Measurements from ENCODE around the gene PPM1L.
"Not testable (repeated sequence)": the region's sequence is repeated elsewhere in the genome, so short reads cannot be mapped to it uniquely, and the experiment has no call there.

Gene PPM1L

DNA sequence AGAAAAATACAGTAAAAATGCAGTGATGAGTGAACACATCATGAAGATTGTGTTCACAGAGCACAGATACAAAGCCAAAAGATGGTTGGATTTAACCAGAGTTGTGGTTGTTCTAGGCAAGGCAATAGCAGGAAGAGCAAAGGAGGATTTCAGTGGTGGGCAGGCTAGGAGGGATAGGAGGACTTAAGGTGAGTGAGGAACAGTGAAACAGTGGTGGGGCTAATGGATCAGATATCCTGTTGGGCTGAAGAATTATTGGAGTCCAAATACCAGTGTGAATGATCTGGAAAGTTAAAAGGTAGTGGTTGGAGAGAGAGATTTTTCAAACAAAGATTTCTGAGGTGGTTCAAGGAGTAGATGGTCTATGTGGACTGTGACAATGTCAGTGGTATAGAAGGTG, 240.8 kb downstream of the PPM1L start:
- no peak for DNase-seq

DNA sequence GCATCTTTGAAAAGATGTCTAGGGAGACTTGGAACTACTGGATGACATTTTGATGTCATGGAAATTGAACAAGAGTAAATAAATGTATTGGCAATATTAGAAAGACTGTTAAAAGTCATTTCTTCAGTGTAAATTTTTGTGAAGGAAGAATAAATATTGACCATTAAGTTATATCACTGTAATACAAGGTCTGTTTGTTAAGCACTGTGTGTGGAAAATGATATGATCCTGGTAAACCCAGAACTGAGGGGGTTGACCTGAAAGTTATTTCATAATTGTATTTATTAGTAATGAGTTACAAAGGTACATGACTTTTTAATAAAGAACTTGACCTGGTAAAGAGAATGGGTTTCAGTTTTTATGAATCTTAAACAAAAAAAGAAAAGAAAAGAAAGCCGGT, 242.6 kb downstream of the PPM1L start:
- DNase-seq, result no peak

DNA sequence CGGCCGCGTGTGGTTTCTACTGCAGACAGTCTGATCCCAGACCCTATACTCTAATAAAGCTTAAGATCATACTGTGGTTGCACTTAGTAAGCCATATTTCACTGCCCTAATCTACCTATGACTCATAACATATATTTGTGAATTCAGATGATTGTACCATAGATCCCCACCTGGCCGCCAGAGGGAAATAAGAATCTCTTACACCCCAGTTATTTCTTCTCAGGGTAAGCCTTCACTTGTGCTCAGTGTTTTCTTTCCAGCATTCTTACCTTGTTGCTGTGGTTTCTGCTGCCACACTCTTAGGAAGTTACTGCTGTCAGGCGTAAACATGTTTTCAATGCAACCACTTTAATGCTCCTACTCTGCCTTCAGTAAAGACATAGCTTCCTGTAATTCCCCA, 243.2 kb downstream of the PPM1L start:
- DNase-seq, result no peak

DNA sequence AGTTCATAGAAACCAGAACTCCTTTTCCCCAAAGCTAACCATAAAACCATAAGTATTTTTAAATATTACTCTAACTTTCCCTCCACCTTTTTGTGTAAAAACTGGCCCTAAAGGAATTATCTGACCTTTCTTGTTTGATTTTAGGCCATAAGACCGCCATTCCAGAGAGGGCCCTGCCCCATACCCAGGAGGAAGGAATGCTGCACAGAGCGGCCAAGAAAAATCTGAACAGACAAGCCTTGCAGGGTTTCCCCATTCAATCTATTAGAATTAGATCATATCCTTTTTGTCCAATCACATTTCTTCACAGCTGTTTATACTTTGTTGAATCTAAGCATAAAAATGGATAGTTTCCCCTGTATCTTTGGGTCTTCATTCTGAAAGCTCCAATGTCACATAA, 252.1 kb downstream of the PPM1L start:
- DNase-seq, result no peak

DNA sequence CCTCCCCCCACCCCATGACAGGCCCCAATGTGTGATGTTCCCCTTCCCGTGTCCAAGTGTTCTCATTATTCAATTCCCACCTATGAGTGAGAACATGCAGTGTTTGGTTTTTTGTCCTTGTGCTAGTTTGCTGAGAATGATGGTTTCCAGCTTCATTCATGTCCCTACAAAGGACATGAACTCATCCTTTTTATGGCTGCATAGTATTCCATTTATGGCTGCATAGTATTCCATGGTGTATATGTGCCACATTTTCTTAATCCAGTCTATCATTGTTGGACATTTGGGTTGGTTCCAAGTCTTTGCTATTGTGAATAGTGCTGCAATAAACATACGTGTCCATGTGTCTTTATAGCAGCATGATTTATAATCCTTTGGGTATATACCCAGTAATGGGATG, 254.1 kb downstream of the PPM1L start:
- not testable (repeated sequence) for DNase-seq

DNA sequence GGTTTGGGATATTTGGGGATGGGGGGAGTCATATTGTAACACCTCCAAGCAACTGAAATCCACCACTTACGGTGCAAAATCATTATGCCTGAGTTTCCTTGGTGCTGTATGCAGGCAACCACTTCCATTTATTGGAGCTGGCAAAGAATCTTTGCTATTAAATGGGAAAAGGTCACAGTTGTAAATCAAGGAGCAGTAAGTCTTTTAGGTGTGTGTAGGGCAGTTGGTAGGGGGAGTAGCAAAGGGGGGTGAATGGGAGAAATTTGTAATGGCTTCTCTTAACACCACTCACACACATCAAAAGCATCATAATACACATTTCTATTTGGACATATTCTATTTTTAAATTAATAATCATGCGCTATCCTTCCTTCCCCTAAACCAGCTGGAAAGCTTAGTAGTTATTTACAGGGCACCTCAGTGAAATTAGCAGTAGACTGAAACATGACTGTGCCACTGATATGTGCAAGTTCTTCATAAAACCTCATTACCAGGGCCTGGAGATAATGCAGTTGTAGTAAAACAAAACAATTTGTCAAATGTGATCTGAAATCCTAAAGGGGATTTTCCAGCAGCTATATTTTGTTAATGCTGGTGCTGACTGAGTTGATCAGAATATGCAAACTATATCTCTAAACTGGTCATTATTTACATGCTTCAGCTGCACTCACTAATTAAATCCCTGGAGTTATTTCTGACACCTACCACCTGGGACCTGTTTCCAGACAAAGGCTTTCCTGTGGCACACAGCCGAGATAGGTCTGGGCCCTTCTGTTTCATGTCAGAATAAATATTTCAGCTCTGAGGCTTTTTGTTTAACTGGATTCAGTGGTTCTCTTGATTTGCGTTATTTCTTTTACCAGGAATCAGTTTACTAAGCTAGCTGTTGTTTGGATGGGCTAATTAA, 259.1 kb downstream of the PPM1L start:
- no peak for DNase-seq

DNA sequence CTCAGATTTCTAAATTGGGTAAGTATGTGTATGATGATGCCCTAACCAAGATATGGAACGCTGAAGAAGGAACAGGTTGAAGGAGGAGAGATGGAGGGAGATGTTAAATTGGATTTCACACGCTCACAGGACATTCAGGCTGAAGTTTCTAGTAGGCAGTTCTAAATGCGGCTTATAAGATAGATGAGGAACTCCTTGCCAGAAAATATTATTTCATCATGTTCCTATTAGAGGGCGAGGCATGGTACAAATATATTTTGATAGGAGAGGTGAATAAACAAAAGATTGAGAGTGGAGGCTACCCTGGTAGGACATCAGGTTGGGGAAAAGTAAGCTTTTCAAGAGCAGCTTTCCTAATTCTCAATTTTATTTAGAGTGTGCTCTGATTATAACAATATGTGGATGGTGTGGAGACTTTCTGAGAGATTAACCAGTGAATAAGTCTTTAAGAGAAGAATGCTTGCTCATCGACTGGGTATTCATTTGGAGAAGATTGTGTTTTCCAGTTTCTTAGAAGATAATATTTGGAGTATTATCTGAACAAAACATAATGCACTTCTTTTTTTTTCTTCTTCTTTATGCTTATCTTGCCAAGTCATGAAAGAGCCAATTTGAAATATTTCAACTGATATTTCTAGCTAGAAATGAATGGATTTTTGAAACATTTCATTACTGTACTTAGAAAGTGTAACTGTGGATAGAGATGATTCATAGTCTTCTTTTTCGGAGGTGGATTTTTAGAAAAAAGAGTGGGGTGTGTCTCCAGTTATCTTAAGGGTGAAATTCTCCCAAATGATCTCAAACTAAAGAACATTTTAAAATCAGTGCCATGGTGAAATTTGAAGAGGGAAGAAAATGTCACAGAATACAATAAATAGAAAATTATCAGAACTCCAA, 260.6 kb downstream of the PPM1L start:
- DNase-seq, result no peak

DNA sequence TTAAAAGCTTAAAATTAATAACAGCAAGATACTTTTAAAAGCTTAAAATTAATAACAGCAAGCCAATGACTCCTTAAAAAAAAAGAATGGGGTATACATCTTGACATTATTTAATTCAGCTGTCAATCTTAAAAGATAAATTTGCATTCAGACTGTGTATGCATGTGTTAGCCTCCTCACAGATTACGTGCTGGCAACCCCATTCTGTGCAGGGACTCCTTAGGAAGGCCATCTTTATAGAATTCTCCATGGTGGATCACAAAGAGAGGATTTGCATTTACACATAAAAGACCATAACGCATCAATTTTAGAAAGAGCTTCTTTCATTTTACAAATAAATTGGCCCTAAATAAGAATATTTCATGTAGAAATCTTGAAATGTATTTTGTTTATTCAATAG, 261.9 kb downstream of the PPM1L start:
- no peak for DNase-seq

DNA sequence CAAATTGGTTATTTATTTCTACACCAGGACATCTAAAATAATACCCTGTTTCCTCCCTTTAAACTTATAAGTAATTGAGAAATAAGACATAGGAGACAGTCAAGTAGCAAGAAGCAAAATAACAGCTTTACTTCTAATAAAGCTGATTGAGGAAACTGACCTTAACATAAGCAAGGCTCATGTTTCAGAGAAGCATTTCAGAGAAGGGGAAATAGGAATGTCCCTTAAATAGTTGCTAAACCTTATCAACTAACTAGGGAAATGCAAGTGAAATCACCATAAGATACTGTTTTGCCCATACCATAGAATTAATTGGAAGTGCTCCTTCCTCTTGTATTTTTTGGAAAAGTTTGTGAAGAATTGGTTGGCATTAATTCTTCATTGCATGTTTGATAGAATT, 264.2 kb downstream of the PPM1L start:
- DNase-seq, result no peak

DNA sequence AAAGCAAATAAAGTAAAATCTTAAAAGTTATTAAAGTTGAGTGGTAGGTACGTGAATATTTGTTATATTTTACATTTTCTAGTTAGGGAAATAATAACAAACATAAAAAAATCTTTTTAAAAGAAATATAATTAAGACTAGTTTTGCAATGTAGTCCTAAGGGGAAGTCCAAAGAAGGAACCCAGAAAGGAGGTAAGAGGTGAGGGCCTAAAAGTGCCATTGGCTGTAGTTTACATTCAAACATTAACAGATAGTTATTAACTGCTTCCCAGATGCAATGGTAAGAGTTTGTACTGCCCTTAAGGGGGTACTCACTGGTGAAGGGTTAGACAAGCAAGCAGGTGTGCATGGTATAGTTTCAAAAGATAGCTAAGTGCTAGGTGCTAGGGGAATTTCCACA, 269.9 kb downstream of the PPM1L start:
- DNase-seq, result no peak

DNA sequence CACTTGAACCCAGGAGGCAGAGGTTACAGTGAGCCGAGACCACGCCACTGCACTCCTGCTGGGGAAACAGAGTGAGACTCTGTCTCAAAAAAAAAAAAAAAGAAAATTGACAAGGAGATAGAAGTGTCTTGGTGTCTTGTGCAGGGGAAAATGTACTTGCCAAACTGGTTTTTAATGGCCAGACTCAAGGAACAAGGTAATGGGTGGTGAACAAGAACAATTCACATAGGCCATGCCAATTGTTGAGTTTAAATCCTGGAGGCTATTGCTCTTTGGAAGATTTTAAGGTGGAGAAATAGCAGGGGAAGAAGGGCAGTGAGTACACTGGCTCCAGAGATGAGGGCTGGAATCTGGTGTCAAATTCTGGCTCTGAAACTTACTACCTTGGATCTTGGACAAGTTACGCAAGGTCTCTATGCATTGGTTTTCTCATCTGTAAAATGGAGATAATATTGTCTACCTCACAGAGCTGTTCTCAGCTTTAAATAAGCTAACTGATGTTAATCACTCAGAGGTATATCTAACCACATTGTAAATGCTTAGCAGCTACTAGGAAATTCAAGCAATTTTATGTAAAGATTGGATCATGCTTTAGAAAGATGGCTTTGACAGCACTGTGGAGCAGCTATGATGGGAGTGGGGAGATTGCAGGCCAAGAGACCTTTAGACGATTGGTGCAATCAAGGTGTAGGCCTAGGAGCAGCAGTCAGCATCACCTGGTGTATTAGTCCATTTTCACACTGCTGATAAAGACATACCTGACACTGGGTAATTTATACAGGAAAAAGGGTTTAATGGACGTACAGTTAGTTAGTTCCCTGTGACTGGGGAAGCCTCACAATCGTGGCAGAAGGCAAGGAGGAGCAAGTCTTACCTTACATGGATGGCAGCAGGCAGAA, 270.8 kb downstream of the PPM1L start:
- DNase-seq, result no peak

DNA sequence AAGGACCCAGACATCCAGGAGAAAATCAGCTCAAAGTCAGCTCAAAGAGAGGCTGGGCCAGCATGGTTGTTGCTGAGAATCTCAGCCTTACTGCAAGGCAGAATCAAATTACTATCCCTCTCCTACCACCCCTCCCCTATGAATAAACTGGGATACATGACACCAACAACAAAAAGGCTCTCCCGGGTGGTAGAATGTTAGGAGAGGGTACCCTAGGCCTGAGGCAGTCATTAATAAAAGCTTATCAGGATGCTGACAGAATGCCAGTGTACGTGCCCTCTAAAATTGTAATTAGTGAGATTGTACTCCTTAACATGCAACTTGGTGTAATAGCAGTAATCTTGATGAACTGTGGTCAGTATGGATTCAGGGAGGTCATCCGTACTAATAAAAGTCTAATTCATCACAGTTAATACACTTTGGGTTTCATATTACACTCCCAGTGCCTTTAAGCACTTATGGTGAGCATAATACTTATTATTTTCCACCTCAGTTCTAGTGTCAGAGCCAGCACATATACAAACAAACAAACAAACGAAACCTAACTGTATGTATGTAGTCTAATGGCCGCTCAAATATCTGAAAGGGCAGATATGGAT, 272.6 kb downstream of the PPM1L start:
- no peak for DNase-seq

DNA sequence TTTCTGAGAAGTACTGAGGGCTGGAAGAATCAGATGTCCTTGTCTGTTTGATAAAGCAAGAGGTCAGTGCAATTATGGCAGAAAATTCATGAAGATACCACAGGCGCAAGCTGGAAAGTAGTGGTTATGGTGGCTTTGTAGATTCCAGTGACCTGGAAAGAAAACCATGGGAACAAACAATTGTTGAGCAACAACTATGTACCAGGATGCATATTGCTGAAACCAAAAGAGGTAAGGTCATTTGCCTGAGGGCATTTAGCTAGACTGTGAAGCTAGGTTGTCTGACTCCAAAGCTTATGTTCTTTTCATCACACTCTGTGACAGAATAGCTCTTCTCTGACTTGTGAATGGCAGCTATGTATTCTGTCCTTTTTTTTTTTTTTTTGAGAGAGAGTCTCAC, 275.1 kb downstream of the PPM1L start:
- DNase-seq, result no peak

DNA sequence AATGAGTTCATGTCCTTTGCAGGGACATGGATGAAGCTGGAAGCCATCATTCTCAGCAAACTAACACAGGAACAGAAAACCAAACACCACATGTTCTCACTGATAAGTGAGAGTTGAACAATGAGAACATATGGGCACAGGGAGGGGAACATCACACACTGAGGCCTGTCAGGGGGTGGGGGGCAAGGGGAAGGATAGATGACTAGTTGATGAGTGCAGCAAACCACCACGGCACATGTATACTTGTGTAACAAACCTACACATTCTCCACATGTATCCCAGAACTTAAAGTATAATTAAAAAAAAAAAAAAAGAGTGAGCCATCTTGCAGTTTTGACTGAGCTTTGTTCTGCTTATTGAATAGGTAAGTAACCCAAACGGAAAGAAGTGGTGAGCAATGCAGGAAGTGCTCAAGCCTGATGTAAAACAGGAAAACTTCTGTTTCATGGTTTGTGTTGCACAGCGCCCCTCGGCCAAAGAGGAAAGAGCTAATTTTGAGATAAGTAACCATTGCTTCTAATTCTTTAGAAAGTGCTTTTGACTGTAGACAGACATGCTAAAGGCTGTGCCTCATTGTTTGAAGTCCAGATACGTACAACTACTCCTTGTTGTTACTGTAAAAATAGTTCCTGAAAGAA, 279.0 kb downstream of the PPM1L start:
- DNase-seq, result not testable (repeated sequence)

DNA sequence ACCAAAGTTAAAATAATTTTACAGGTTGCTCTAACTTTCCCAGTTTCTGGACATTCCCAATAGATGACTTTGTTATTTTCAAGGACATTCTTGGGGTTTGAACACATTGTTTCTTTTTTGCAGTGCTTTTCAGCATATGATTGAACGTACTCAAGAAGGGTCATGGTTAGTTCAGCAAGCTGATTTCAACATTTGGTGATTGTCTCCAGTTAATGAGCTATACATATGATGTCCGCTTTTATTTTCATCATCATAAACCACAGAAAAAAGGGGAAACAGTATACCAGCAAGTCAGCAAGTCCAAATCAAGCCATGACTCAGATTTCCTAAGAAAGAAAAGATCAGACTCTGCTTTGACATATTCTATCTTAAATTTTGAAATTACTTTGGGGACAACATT, 279.7 kb downstream of the PPM1L start:
- DNase-seq, result no peak

DNA sequence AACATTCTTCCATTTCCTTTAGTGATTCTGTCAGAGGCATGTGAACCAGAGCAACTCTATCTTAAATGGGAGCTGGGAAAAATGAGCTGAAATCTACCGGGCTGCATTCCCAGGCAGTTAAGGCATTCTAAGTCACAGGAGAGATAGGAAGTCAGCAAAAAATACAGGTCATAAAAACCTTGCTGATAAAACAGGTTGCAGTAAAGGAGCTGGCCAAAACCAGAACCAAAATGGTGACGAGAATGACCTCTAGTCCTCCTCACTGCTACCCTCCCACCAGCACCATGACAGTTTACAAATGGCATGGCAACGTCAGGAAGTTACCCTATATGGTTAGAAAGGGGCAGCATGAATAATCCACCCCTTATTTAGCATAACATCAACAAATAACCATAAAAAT, 282.7 kb downstream of the PPM1L start:
- no peak for DNase-seq

DNA sequence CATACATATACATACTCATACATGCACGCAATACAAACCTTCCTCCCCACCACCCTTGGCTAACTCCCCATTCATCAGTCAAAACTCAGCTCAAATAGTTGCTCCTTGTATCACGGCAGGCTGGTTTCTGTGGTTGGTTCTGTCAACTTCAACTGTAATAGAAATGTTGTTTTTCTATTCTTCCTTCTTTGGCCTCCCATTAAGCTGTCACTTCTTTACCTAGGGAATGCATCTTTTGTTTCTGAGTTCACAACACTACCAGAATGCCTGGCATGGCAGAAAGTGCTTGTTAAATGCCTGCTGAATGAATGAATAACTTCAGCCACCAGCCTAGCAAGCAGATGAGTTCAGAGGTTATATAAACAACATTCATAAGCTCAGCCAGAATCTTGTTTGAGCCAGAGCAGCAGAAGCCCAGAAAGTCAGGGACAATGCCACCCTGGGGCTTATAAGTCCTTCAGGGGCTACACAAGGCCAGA, 286.0 kb downstream of the PPM1L start:
- DNase-seq, result no peak

DNA sequence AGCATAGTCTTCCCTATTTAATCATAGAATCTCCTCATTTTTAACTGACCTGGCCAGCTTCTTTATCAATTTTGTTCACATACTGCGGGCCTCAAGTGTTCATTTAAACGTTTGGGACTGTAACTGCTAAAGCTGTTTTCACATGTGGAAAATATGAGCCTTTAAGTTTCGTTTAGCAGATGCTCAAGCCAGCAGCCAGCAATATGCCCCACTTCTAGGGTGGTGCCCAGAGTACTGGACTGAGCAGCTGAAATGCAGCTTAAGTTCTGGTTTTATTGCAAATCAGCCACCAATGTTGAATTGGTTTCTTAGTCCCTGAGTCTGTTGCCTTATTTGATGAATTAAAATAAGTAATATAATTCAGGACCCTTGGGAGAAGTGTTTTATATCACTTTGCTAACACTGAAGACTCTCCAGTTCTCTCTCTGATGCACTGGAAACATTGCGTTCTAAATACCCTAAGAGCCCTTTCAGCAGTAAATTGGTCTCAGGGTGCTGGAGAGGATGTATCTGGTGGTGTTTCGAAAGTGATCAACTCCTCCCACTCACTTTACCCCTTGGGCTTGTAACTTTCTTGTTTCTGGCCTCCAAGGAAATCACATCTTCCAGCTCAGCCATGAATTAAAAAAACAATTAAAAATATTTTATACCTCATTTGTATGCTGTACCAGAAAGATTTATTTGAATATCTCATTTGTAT, 287.5 kb downstream of the PPM1L start:
- no peak for DNase-seq

DNA sequence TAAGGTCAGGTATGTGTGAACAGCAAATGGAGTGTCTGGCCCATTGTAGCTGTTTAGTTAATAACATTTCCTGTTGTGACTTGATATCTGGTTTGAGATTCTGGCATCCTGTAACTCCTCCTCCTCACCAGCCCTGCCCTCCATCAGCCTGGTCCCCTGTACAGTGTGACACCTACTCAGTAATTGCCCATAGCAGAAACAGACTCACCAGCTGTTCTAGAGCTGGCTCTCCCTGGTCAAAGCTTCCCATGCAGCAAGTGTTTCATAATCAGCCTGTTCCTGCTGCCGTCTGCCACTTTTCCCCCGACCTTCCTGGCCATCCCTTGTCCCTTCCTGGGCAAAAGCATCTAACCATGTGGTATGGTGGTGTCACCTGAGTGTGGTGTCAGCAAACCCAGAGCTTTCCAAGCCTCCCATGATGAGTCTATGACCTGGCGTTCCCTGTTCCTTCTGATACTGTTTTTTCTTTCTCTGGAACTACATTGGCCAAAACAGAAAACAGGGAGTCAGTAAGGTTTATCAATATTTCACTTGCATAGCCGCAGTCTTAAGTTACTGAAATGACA, 293.7 kb downstream of the PPM1L start:
- no peak for DNase-seq

DNA sequence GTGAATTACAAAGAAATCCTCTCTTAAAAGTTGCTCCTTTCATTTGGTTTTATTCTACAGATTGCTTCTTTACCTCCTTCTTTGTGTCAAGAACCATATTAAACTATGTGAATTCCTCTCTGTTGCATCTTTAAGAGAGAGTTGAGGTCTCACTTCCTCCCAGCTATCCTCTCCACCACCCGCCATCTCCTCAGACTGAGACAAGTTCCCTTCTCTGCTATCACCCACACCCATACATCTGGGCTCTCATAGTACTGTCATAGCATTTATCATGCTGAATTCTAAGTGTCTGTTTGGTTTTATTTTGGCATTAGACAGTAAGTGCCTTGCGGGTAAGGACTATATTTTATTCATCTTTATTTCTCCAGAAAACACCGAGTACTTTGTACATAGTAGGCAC, 294.9 kb downstream of the PPM1L start:
- no peak for DNase-seq

DNA sequence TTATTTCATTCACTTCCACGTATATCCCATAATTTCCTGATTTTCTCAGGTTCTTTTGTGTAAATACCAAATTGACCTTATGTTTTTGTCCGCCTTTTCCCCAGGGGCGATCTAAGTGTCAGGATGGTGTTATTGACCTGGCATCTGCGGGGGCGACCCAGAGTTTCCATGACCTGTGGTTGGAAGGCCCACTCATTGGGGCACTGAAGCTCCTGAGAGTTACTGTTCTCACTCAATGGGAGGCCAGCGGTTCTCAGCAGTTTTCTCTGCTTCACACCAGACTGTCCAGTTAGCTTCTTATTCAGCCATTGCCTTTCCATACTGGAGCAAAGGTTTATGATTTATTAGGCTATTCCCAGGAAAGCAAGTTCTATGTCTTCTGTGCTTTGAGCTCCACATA, 295.8 kb downstream of the PPM1L start:
- DNase-seq, result no peak
